Osteoblast (primary cell): Measurements from ENCODE around the gene MAX. TPM values are rescaled to one million over a fixed set of nuclear protein-coding genes. Genes with fewer than 3 reads are reported as not detected.
A peak's percentile ranks its signal among the peaks of the same experiment; 100 is the strongest.

Experiments used
- DNase-seq: peaks from one replicate; pipeline ENCODE4 v3.0.0; 2011; ENCODE audit warnings: low spot score, mixed read lengths; ENCODE audit not compliant: insufficient read length; ENCODE audit errors: missing footprints
- H2AFZ ChIP-seq: 2 replicates; pipeline ENCODE4 v1.6.0; 2011; ENCODE audit warnings: mild to moderate bottlenecking, low read length
- H3K27ac ChIP-seq: 2 replicates; pipeline ENCODE4 v1.5.1; 2011; ENCODE audit warnings: mild to moderate bottlenecking, low read depth, low read length, moderate library complexity
- H3K27me3 ChIP-seq: 2 replicates; pipeline ENCODE4 v1.6.0; 2012; ENCODE audit warnings: mild to moderate bottlenecking, control low read depth, inconsistent platforms, low read length, moderate library complexity; ENCODE audit not compliant: insufficient read depth
- H3K36me3 ChIP-seq: 2 replicates; pipeline ENCODE4 v1.5.1; 2011; ENCODE audit warnings: mild to moderate bottlenecking, low read length, control low read depth, moderate library complexity; ENCODE audit not compliant: insufficient read depth
- H3K4me1 ChIP-seq: 2 replicates; pipeline ENCODE4 v1.5.1; 2011; ENCODE audit warnings: mild to moderate bottlenecking, low read length, control low read depth, moderate library complexity; ENCODE audit not compliant: insufficient read depth
- H3K4me2 ChIP-seq: 2 replicates; pipeline ENCODE4 v1.6.0; 2011; ENCODE audit warnings: mild to moderate bottlenecking, low read length; ENCODE audit not compliant: insufficient read depth
- H3K4me3 ChIP-seq: fragments of 200-600 bp; sonication (generic); 3 replicates; pipeline ENCODE4 v1.5.1; 2012; ENCODE audit warnings: mild to moderate bottlenecking, low read length, inconsistent platforms; ENCODE audit not compliant: insufficient read depth
- H3K79me2 ChIP-seq: 2 replicates; pipeline ENCODE4 v1.6.0; 2012; ENCODE audit warnings: mild to moderate bottlenecking, low read length, control low read depth, inconsistent platforms; ENCODE audit not compliant: insufficient read depth
- H3K9me3 ChIP-seq: 2 replicates; pipeline ENCODE4 v1.5.1; 2011; ENCODE audit warnings: low read depth, low read length, control low read depth
- H4K20me1 ChIP-seq: 2 replicates; pipeline ENCODE4 v1.6.0; 2012; ENCODE audit warnings: mild to moderate bottlenecking, low read length, control low read depth; ENCODE audit not compliant: insufficient read depth
- total RNA-seq: library from RNA; depleted of rRNA; stranded (reverse); fragments of >200 nt; gene quantifications from 2 replicates; pipeline ENCODE4 v1.2.3, GENCODE V29; 2012
- TF ChIP-seq, protein P1 (sequence below): IDR thresholded peaks from 2 replicates; pipeline ENCODE4 v1.5.1; 2011; ENCODE audit warnings: mild to moderate bottlenecking, low read depth, low read length, moderate library complexity; ENCODE audit errors: extremely low read depth

The MAX gene, protein sequence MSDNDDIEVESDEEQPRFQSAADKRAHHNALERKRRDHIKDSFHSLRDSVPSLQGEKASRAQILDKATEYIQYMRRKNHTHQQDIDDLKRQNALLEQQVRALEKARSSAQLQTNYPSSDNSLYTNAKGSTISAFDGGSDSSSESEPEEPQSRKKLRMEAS
- 66.6 and 72.8 TPM in 2 replicates for total RNA-seq

DNA sequence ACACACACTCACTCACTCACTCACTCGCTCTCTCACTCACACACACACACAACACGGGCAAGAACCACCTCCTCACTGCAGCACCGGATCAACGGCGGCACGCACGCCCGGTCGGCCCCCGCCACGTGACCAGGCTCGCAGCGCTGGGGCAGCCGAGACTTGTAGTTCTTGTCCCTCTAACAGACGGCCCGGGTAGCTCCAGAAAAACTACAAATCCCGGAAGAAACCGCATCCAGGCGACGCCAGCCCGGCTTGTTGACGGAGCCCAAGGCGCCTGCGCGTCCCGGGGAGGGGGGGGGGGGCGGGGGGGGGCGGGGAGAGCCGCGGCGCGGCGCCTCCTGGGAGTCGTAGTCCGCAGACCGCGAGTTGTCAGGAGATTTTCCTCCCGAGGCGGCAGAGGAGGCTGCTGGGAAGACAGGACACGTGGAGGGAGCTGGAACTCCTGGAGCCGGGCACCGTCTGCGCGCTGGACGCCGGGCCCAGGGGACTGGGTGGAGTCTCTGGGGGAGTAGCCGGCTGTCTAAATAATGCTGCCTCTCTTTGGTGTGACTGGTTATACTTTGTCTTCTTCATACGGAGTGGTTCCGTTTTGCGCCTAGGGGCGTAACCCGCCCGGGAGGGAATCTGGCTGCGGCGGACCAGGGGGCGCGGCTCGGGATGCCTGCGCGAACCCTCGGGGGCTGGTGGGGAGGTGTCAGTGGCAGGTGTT, at the start of gene MAX:
TSS of gene MAX (minus strand) at position 77 of the 709 bp plus-strand sequence. CDS start 178 bp downstream, outside the sequence.
- H3K9me3 ChIP-seq = no peaks in the 10 kb centered on the region
- TF ChIP-seq, protein P1, sequence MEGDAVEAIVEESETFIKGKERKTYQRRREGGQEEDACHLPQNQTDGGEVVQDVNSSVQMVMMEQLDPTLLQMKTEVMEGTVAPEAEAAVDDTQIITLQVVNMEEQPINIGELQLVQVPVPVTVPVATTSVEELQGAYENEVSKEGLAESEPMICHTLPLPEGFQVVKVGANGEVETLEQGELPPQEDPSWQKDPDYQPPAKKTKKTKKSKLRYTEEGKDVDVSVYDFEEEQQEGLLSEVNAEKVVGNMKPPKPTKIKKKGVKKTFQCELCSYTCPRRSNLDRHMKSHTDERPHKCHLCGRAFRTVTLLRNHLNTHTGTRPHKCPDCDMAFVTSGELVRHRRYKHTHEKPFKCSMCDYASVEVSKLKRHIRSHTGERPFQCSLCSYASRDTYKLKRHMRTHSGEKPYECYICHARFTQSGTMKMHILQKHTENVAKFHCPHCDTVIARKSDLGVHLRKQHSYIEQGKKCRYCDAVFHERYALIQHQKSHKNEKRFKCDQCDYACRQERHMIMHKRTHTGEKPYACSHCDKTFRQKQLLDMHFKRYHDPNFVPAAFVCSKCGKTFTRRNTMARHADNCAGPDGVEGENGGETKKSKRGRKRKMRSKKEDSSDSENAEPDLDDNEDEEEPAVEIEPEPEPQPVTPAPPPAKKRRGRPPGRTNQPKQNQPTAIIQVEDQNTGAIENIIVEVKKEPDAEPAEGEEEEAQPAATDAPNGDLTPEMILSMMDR = no peak
- peak within 1 kb of the TSS; percentile 92 for H3K4me2 ChIP-seq
- H3K27me3 ChIP-seq = no peaks in the 10 kb centered on the region
- no peaks in the 10 kb centered on the region for H4K20me1 ChIP-seq
- peak within 1 kb of the TSS; percentile 92 for H2AFZ ChIP-seq
- peak; percentile 98 for DNase-seq
- peaks cover 44% of the 10 kb centered on the region for H3K79me2 ChIP-seq
- H3K4me3 ChIP-seq = peak within 1 kb of the TSS; percentile 90
- H3K4me1 ChIP-seq = peaks cover 29% of the 10 kb centered on the region
- peak within 1 kb of the TSS; percentile 75 for H3K27ac ChIP-seq
- peaks cover 9% of the 10 kb centered on the region for H3K36me3 ChIP-seq

- no peak for DNase-seq
- H3K4me3 ChIP-seq = no peak overlapping the region
- H3K9me3 ChIP-seq = no peaks in the 10 kb centered on the region
- peaks cover 4% of the 10 kb centered on the region for H3K4me1 ChIP-seq
- no peak overlapping the region for H3K27ac ChIP-seq
- no peak overlapping the region for H3K4me2 ChIP-seq
- H2AFZ ChIP-seq = no peak overlapping the region
- no peaks in the 10 kb centered on the region for H3K79me2 ChIP-seq
- H3K36me3 ChIP-seq = no peaks in the 10 kb centered on the region
- H4K20me1 ChIP-seq = no peaks in the 10 kb centered on the region
- H3K27me3 ChIP-seq = peaks cover 8% of the 10 kb centered on the region
- TF ChIP-seq, protein P1 = no peak
Measured at GRCh38 chr14:65151609-65151956, 49.3 kb upstream of the MAX start.

DNA sequence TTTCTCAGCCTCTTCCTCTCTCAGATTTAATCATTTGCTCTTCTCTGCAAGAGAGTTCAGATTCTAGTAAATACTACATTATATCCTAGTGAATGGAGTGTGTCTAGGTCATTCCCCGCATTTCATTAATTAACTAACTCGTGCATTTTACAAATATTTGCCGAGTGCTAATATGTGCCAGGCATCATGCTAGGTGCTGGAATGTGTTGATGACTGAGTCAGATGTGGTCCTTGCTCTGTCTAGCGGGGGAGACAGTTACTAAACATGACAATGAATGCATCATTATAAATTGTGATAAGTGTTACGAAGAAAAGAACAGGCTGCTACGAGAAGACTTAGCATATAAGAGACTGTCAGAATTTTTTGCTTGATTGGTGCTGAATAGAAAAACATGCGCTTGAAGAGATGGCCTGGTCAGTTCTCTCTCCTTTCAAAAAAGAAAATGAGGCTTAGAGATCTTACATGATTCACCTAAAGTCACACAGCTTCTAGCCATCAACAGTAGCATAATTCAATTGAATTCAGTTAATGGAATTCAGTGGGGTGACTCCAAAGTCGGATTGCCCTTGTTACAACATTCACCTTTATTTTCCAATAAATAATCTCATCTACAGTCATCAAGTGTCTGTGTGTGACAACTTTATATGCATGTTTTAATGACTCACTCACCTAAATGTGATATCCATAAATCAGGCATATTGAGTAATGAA, 48.7 kb upstream of the MAX start:
- Histone ChIP-seq H3K4me2 (no peak overlapping the region), H3K27me3 (peaks cover 8% of the 10 kb centered on the region), H2AFZ (no peak overlapping the region), H3K79me2 (no peaks in the 10 kb centered on the region), H4K20me1 (no peaks in the 10 kb centered on the region), H3K4me1 (no peaks in the 10 kb centered on the region), H3K4me3 (no peak overlapping the region), H3K9me3 (no peaks in the 10 kb centered on the region), H3K36me3 (no peaks in the 10 kb centered on the region), H3K27ac (no peak overlapping the region)
- DNase-seq = no peak
- TF ChIP-seq, protein P1 = no peak

DNA sequence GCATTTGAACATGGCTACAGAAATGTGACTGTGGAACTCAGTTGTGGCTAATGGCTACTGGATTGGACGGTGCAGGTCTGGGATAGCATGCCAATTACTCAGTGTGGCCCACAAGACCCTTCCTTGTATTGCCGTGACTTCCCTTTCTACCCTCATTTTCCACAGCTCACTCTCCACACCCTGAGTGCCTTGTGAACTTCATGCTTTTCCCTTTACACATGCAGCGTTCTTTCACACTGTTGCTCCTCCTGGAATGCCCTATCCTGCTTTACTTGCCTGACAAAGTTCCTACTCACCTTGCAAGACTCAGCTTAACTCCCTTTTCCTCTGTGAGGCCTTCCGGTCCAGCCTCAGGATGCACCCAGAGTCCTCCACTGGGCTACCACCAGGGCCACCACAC, 46.8 kb upstream of the MAX start:
- Histone ChIP-seq H3K4me2 (no peak overlapping the region), H2AFZ (no peak overlapping the region), H3K27ac (no peak overlapping the region), H3K4me1 (no peaks in the 10 kb centered on the region), H3K9me3 (no peaks in the 10 kb centered on the region), H3K36me3 (no peaks in the 10 kb centered on the region), H3K4me3 (no peak overlapping the region), H4K20me1 (no peaks in the 10 kb centered on the region), H3K27me3 (peaks cover 16% of the 10 kb centered on the region), H3K79me2 (no peaks in the 10 kb centered on the region)
- no peak for DNase-seq
- TF ChIP-seq, protein P1 = no peak
